Measurements from ENCODE around the gene DUSP21.

GRCh38 chrX:44874420-44875184, 30.8 kb downstream of the DUSP21 start:
- TF ChIP-seq EZH2 (IDR thresholded peaks at IDR 0.05): no peak
- no peak for TF ChIP-seq POLR2AphosphoS5 (IDR thresholded peaks at IDR 0.05; ENCODE audit: borderline replicate concordance, low read depth, low read length)

Measured in SK-N-MC (cell line).